K562 (cell line): ENCODE data around the gene SUV39H2. TPM values are rescaled to one million over a fixed set of nuclear protein-coding genes. Genes with fewer than 3 reads are reported as not detected.

ENCODE experiments used
- CBX2 ChIP-seq: fragments of 200-600 bp; sonication (generic); IDR thresholded peaks from one replicate; pipeline ENCODE4 v1.6.1; 2012; ENCODE audit warnings: mild to moderate bottlenecking, low read length, inconsistent platforms; ENCODE audit not compliant: insufficient read depth, poor library complexity, severe bottlenecking
- CHD2 ChIP-seq: IDR thresholded peaks from 2 replicates; pipeline ENCODE4 v1.6.1; 2011; ENCODE audit warnings: low read depth, low read length
- DDX20 ChIP-seq: fragments of 450-650 bp; IDR thresholded peaks from 2 replicates; pipeline ENCODE4 v1.6.1; 2016; ENCODE audit warnings: missing genetic modification characterization, low read depth, mild to moderate bottlenecking, missing compliant biosample characterization, moderate library complexity
- EWSR1 ChIP-seq: fragments of 450-650 bp; IDR thresholded peaks from 2 replicates; pipeline ENCODE4 v1.6.1; 2018; ENCODE audit warnings: borderline replicate concordance, mild to moderate bottlenecking, low read depth, moderate library complexity; ENCODE audit not compliant: partially characterized antibody
- KAT8 ChIP-seq: fragments of 450-650 bp; IDR thresholded peaks from 2 replicates; pipeline ENCODE4 v1.6.1; 2016; ENCODE audit warnings: low read depth, mild to moderate bottlenecking
- KLF6 ChIP-seq: fragments of 250-450 bp; sonication (Bioruptor Pico); IDR thresholded peaks from 2 replicates; pipeline ENCODE4 v1.4.0; 2020; ENCODE audit warnings: mild to moderate bottlenecking, moderate library complexity, borderline replicate concordance
- MTA2 ChIP-seq: fragments of 450-650 bp; IDR thresholded peaks from 2 replicates; pipeline ENCODE4 v1.6.1; 2016; ENCODE audit warnings: low read depth
- NFATC3 ChIP-seq: fragments of 450-650 bp; IDR thresholded peaks from 2 replicates; pipeline ENCODE4 v1.6.1; 2017; ENCODE audit warnings: mild to moderate bottlenecking
- NFIC ChIP-seq: fragments of 450-650 bp; IDR thresholded peaks from 2 replicates; pipeline ENCODE4 v1.6.1; 2017; ENCODE audit warnings: mild to moderate bottlenecking, inconsistent platforms
- SMAD4 ChIP-seq: fragments of 250-450 bp; sonication (Bioruptor Pico); conservative IDR thresholded peaks from 2 replicates; pipeline ENCODE4 v1.8.0; 2021; ENCODE audit warnings: inconsistent platforms, mild to moderate bottlenecking, moderate library complexity
- SMARCE1 ChIP-seq: fragments of 450-650 bp; IDR thresholded peaks from 2 replicates; pipeline ENCODE4 v1.7.1; 2016; ENCODE audit warnings: mild to moderate bottlenecking
- SNAPC5 ChIP-seq: fragments of 250-450 bp; sonication (Bioruptor Pico); IDR thresholded peaks from 2 replicates; pipeline ENCODE4 v1.8.0; 2021; ENCODE audit warnings: moderate library complexity, mild to moderate bottlenecking, inconsistent platforms
- SP1 ChIP-seq: sonication (generic); formaldehyde crosslinking; IDR thresholded peaks from 2 replicates; pipeline ENCODE4 v1.8.1; 2022; ENCODE audit warnings: mild to moderate bottlenecking, missing genetic modification reagents
- SREBF2 ChIP-seq: sonication (generic); formaldehyde crosslinking; IDR thresholded peaks from 2 replicates; pipeline ENCODE4 v1.4.0; 2020; ENCODE audit warnings: mild to moderate bottlenecking, missing genetic modification reagents
- SRSF3 ChIP-seq: fragments of 200-400 bp; formaldehyde crosslinking; IDR thresholded peaks from 2 replicates; pipeline ENCODE4 v1.6.1; 2016; ENCODE audit warnings: mild to moderate bottlenecking, low read length, moderate library complexity; ENCODE audit not compliant: insufficient read depth
- THAP7 ChIP-seq: fragments of 250-450 bp; sonication (Bioruptor Pico); IDR thresholded peaks from 2 replicates; pipeline ENCODE4 v1.5.0; 2021
- ZFP1 ChIP-seq: fragments of 450-650 bp; formaldehyde crosslinking; IDR thresholded peaks from 2 replicates; pipeline ENCODE4 v1.4.0; 2020; ENCODE audit warnings: mild to moderate bottlenecking, mixed read lengths
- ZFX ChIP-seq: sonication (generic); formaldehyde crosslinking; IDR thresholded peaks from 2 replicates; pipeline ENCODE4 v1.8.0; 2022; ENCODE audit warnings: mild to moderate bottlenecking, missing genetic modification reagents, moderate library complexity
- ZNF407 ChIP-seq: fragments of 450-650 bp; IDR thresholded peaks from 2 replicates; pipeline ENCODE4 v1.6.1; 2016; ENCODE audit warnings: low read depth
- ZNF57 ChIP-seq: fragments of 450-650 bp; formaldehyde crosslinking; IDR thresholded peaks from 2 replicates; pipeline ENCODE4 v1.4.0; 2020; ENCODE audit warnings: mild to moderate bottlenecking, moderate library complexity
- ZNF77 ChIP-seq: fragments of 250-450 bp; sonication (Bioruptor Pico); IDR thresholded peaks from 2 replicates; pipeline ENCODE4 v1.5.0; 2020
- polyA plus RNA-seq, 8 experiments: library from polyadenylated mRNA; depleted of rRNA in 4 of 8; stranded (reverse) in 5 of 8; unstranded in 3 of 8; fragments of >200 nt; fragmentation: Nextera tagmentation in 2 of 8; fragmentation: Illumina TruSeq in 1 of 8; extraction: Ambion mirVana in 2 of 8; extraction: Trizol in 1 of 8; gene quantifications; 2 replicates each; pipeline versions ENCODE4 v1.2.1 to v1.2.3, GENCODE V29; 2011 to 2014; ENCODE audit warnings: inconsistent platforms in 1 of 8, missing spikeins in 1 of 8
- total RNA-seq, 7 experiments: library from RNA; depleted of rRNA in 6 of 7; stranded (reverse); fragments of >200 nt in 6 of 7; fragmentation: Illumina TruSeq in 2 of 7; extraction: Trizol in 2 of 7; gene quantifications; 2 replicates each; pipeline versions ENCODE4 v1.2.1 to v1.2.3, GENCODE V29; 2011 to 2021; ENCODE audit warnings: low replicate concordance in 1 of 7

The SUV39H2 gene
- total and polyA plus RNA-seq, 9 of the 15 experiments (the other 6 are each of a cell fraction or from before 2014, with no cell fraction given) = 24.1 to 54.3 (median 41.3) TPM

GRCh38 chr10:14837757-14838581, 40.7 kb upstream of the SUV39H2 start, which contains the start of the genes CDNF, HSPA14 and MSANTD7 (continued):
- TF ChIP-seq SMAD4 (CRISPR knock-in tag) (no peak; the same call in 1 of the 2 replicates), SMARCE1 (no peak), ZFP1 (CRISPR knock-in tag) (no peak), ZNF407 (no peak), DDX20 (no peak), MTA2 (no peak), NFIC (peak; percentile 21), SREBF2 (CRISPR knock-in tag) (no peak), ZNF77 (CRISPR knock-in tag) (no peak), KLF6 (CRISPR knock-in tag) (peak; percentile 44; the same call in 1 of the 2 replicates), SRSF3 (no peak), ZFX (CRISPR knock-in tag) (peak; percentile 94), THAP7 (CRISPR knock-in tag) (no peak), SP1 (peak; percentile 85; the same call in 1 of the 2 replicates), CBX2 (no peak), SNAPC5 (CRISPR knock-in tag) (no peak), NFATC3 (no peak), EWSR1 (no peak), KAT8 (no peak), CHD2 (peak; percentile 85), ZNF57 (CRISPR knock-in tag) (no peak)
